SK-N-SH (cell line): Measurements from ENCODE around the gene HLA-DQA1. TPM values are rescaled to one million over a fixed set of nuclear protein-coding genes. Genes with fewer than 3 reads are reported as not detected.
"Not testable (repeated sequence)": the region's sequence is repeated elsewhere in the genome, so short reads cannot be mapped to it uniquely, and the experiment has no call there.

ENCODE experiments used
- CTCF ChIA-PET: fragments of 300-600, 350-600 bp; formaldehyde crosslinking; extraction: SDS; loops from one replicate; lab custom pipeline; 2021; lab: Yijun Ruan, JAX
- POLR2A ChIA-PET: fragments of 350-600 bp; sonication (Branson Sonifier 250); formaldehyde crosslinking; extraction: SDS; loops from one replicate; lab custom pipeline; 2020; ENCODE audit warnings: antibody characterized with exemption, inconsistent platforms; lab: Yijun Ruan, JAX
- DNase-seq: peaks from one replicate; pipeline ENCODE4 v3.0.0; 2012
- H2AFZ ChIP-seq: fragments of 200-600 bp; sonication (generic); 2 replicates; pipeline ENCODE4 v1.8.1; 2016; ENCODE audit warnings: antibody characterized with exemption, mild to moderate bottlenecking, low read depth
- H3F3A ChIP-seq: fragments of 200-600 bp; sonication (generic); replicated peaks from 2 replicates; pipeline ENCODE3; 2016; ENCODE audit warnings: antibody characterized with exemption, mild to moderate bottlenecking; ENCODE audit not compliant: insufficient read depth
- H3K27ac ChIP-seq, 2 experiments: fragments of 200-500 bp in 1 of 2; fragments of 200-600 bp in 1 of 2; sonication (Bioruptor generic) in 1 of 2; sonication (generic), shearing (Covaris generic) in 1 of 2; 2 replicates each; pipeline versions ENCODE4 v1.5.1 to v1.6.1; 2014 to 2016; ENCODE audit warnings: low read depth in 2 of 2, inconsistent platforms in 1 of 2, low read length in 1 of 2, mild to moderate bottlenecking in 1 of 2, mixed read lengths in 1 of 2
- H3K27me3 ChIP-seq: fragments of 200-600 bp; sonication (generic), shearing (Covaris generic); 2 replicates; pipeline ENCODE4 v1.6.1; 2016; ENCODE audit warnings: mixed run types; ENCODE audit not compliant: insufficient read depth
- H3K36me3 ChIP-seq, 2 experiments: fragments of 200-500 bp in 1 of 2; fragments of 200-600 bp in 1 of 2; sonication (Bioruptor generic) in 1 of 2; sonication (generic) in 1 of 2; replicated peaks in 1 of 2; 2 replicates each; pipeline versions ENCODE3 to v1.5.1; 2014 to 2016; ENCODE audit warnings: low read length in 1 of 2, mild to moderate bottlenecking in 1 of 2; ENCODE audit not compliant: insufficient read depth in 2 of 2, control insufficient read depth in 1 of 2
- H3K4me1 ChIP-seq, 2 experiments: fragments of 200-500 bp in 1 of 2; fragments of 200-600 bp in 1 of 2; sonication (Bioruptor generic) in 1 of 2; sonication (generic), shearing (Covaris generic) in 1 of 2; 2 replicates each; pipeline versions ENCODE4 v1.5.1 to v1.6.1; 2014 to 2016; ENCODE audit warnings: low read depth in 1 of 2, low read length in 1 of 2, mixed run types in 1 of 2; ENCODE audit not compliant: insufficient read depth in 2 of 2, control insufficient read depth in 1 of 2
- H3K4me2 ChIP-seq: fragments of 200-600 bp; sonication (generic), shearing (Covaris generic); 2 replicates; pipeline ENCODE4 v1.6.1; 2017; ENCODE audit warnings: mixed run types
- H3K4me3 ChIP-seq, 2 experiments: fragments of 200-500 bp in 1 of 2; fragments of 200-600 bp in 1 of 2; sonication (Bioruptor generic) in 1 of 2; sonication (generic), shearing (Covaris generic) in 1 of 2; 2 replicates each; pipeline versions ENCODE4 v1.5.1 to v1.8.1; 2014 to 2016; ENCODE audit warnings: low read depth in 2 of 2, inconsistent platforms in 1 of 2, low read length in 1 of 2, mild to moderate bottlenecking in 1 of 2, mixed read lengths in 1 of 2, moderate library complexity in 1 of 2
- H3K79me2 ChIP-seq: fragments of 200-600 bp; sonication (generic); 2 replicates; pipeline ENCODE4 v1.8.1; 2017; ENCODE audit warnings: mild to moderate bottlenecking; ENCODE audit not compliant: insufficient read depth
- H3K9ac ChIP-seq: fragments of 200-600 bp; sonication (generic); 2 replicates; pipeline ENCODE4 v1.6.1; 2017; ENCODE audit warnings: mixed run types
- H3K9me2 ChIP-seq: fragments of 200-600 bp; sonication (generic); 2 replicates; pipeline ENCODE4 v1.6.1; 2017; ENCODE audit warnings: mixed run types
- H3K9me3 ChIP-seq: fragments of 200-600 bp; sonication (generic); 2 replicates; pipeline ENCODE4 v1.6.1; 2017; ENCODE audit warnings: mixed run types, mild to moderate bottlenecking, moderate library complexity
- H4K20me1 ChIP-seq: fragments of 200-600 bp; sonication (generic); 2 replicates; pipeline ENCODE4 v1.6.1; 2017; ENCODE audit warnings: mild to moderate bottlenecking, mixed run types; ENCODE audit not compliant: insufficient read depth
- CTCF ChIP-seq: fragments of 200-600 bp; sonication (generic); IDR thresholded peaks from 2 replicates; pipeline ENCODE4 v1.6.1; 2017; ENCODE audit warnings: antibody characterized with exemption, mild to moderate bottlenecking, moderate library complexity
- EZH2phosphoT487 ChIP-seq: fragments of 200-600 bp; sonication (generic); IDR thresholded peaks from 2 replicates; pipeline ENCODE4 v1.6.1; 2017; ENCODE audit warnings: low read depth, mixed run types, mild to moderate bottlenecking, antibody characterized with exemption, moderate library complexity, borderline replicate concordance
- GABPA ChIP-seq: IDR thresholded peaks from 2 replicates; pipeline ENCODE4 v1.4.0; 2012; ENCODE audit warnings: low read depth, mild to moderate bottlenecking
- IRF3 ChIP-seq: fragments of 150-350 bp; IDR thresholded peaks from 2 replicates; pipeline ENCODE4 v1.6.1; 2016; ENCODE audit warnings: mild to moderate bottlenecking, low read depth, low read length
- MAX ChIP-seq: IDR thresholded peaks from 2 replicates; pipeline ENCODE4 v1.4.0; 2012; ENCODE audit warnings: low read depth
- MEF2A ChIP-seq: IDR thresholded peaks from 2 replicates; pipeline ENCODE4 v1.4.0; 2012; ENCODE audit warnings: low read depth, borderline replicate concordance
- NRF1 ChIP-seq: IDR thresholded peaks from 2 replicates; pipeline ENCODE4 v1.6.1; 2012; ENCODE audit warnings: low read depth, mild to moderate bottlenecking, low read length
- RAD21 ChIP-seq: IDR thresholded peaks from 2 replicates; pipeline ENCODE4 v1.6.1; 2012; ENCODE audit warnings: mild to moderate bottlenecking, low read length
- RFX5 ChIP-seq: IDR thresholded peaks from 2 replicates; pipeline ENCODE4 v1.6.1; 2012; ENCODE audit warnings: mild to moderate bottlenecking, improper control_type of control experiment, low read length
- RXRA ChIP-seq: IDR thresholded peaks from 2 replicates; pipeline ENCODE4 v1.4.0; 2012; ENCODE audit warnings: low read depth, mild to moderate bottlenecking, borderline replicate concordance
- SMC3 ChIP-seq: IDR thresholded peaks from 2 replicates; pipeline ENCODE4 v1.6.1; 2012; ENCODE audit warnings: low read depth, low read length, improper control_type of control experiment
- USF2 ChIP-seq: fragments of 150-350 bp; IDR thresholded peaks from 2 replicates; pipeline ENCODE4 v1.6.1; 2017; ENCODE audit warnings: antibody characterized with exemption, low read length, low read depth, borderline replicate concordance
- YY1 ChIP-seq: IDR thresholded peaks from 2 replicates; pipeline ENCODE4 v1.4.0; 2012; ENCODE audit warnings: low read depth, mild to moderate bottlenecking
- WGBS: methylation state at CpG from one replicate; pipeline ENCODE4 v1.1.6; 2017; ENCODE audit warnings: low lambda C conversion rate; 5-methylcytosine and 5-hydroxymethylcytosine counted together
- polyA plus RNA-seq, 3 experiments: library from polyadenylated mRNA; depleted of rRNA; stranded (reverse); fragments of >200 nt; gene quantifications; 2 replicates each; pipeline ENCODE4 v1.2.3, GENCODE V29; 2012

HLA-DQA1 gene
- polyA plus RNA-seq, 1 of the 3 experiments (the other 2 are of a cell fraction): not detected

GRCh38 chr6:32589596-32590449 lies 47.4 kb upstream of the HLA-DQA1 start, which contains the start of gene HLA-DRB1:
Gene HLA-DRB1, minus strand, starts transcription at chr6:32589848. Its CDS starts 106 bp downstream, at chr6:32589742.
- no peak within 1 kb of the TSS for H2AFZ ChIP-seq

GRCh38 chr6:32590713-32591112 lies 46.5 kb upstream of the HLA-DQA1 start:
- H3K4me1 ChIP-seq, H3K9me2 ChIP-seq, H3K79me2 ChIP-seq, DNase-seq, H2AFZ ChIP-seq, H3F3A ChIP-seq, H3K27ac ChIP-seq, H3K36me3 ChIP-seq, H3K9ac ChIP-seq, H3K27me3 ChIP-seq, H3K9me3 ChIP-seq, H4K20me1 ChIP-seq, POLR2A ChIA-PET, H3K4me2 ChIP-seq, H3K4me3 ChIP-seq: not testable (repeated sequence)
- WGBS: no CpG with 5 or more reads among the region's 10 CpGs
- CTCF ChIA-PET: interaction anchor here (0.7 kb wide), 1 partner anchor 512 kb away, joined by 3 read pairs; no protein-coding TSS in a partner anchor

More at GRCh38 chr6:32589596-32590449, 47.4 kb upstream of the HLA-DQA1 start, which contains the start of gene HLA-DRB1:
- Histone ChIP-seq H3K27me3 (no peaks in the 10 kb centered on the region), H3K4me2 (no peak within 1 kb of the TSS), H4K20me1 (no peaks in the 10 kb centered on the region), H3K9me2 (no peaks in the 10 kb centered on the region), H3K4me3 (no peak within 1 kb of the TSS), H3K4me1 (no peaks in the 10 kb centered on the region), H3K36me3 (no peaks in the 10 kb centered on the region), H3F3A (no peaks in the 10 kb centered on the region), H3K9me3 (no peaks in the 10 kb centered on the region), H3K9ac (no peak within 1 kb of the TSS), H3K27ac (no peak within 1 kb of the TSS), H3K79me2 (no peaks in the 10 kb centered on the region)
- 0% methylated on average over 5 of the region's 9 CpGs for WGBS
- ChIA-PET CTCF (no interaction called here), POLR2A (no interaction called here)
- DNase-seq: no peak
- peak; percentile 84; the same call in 1 of the 2 replicates for TF ChIP-seq RFX5
- no peak for TF ChIP-seq IRF3
- TF ChIP-seq, all 33 proteins: peak for 1

- Histone ChIP-seq H3K36me3 (no peaks in the 10 kb centered on the region), H3K27me3 (no peaks in the 10 kb centered on the region), H3K9me2 (no peaks in the 10 kb centered on the region), H3K4me3 (no peak overlapping the region), H3F3A (no peaks in the 10 kb centered on the region), H3K79me2 (no peaks in the 10 kb centered on the region), H3K9ac (no peak overlapping the region), H3K9me3 (no peaks in the 10 kb centered on the region), H3K4me2 (no peak overlapping the region), H2AFZ (no peak overlapping the region), H4K20me1 (no peaks in the 10 kb centered on the region), H3K4me1 (no peaks in the 10 kb centered on the region), H3K27ac (no peak overlapping the region)
- ChIA-PET POLR2A (no interaction called here), CTCF (no interaction called here)
- no peak for DNase-seq
- TF ChIP-seq GABPA: no peak
- TF ChIP-seq RXRA: no peak
- TF ChIP-seq NRF1: no peak
- no peak for TF ChIP-seq YY1
- TF ChIP-seq MAX: no peak
- TF ChIP-seq EZH2phosphoT487: no peak
- no peak for TF ChIP-seq USF2
- TF ChIP-seq MEF2A: no peak
- TF ChIP-seq SMC3: no peak
- TF ChIP-seq CTCF: no peak
- no peak for TF ChIP-seq IRF3
- TF ChIP-seq RAD21: no peak
Measured at GRCh38 chr6:32597024-32597423, 40.2 kb upstream of the HLA-DQA1 start.
